DMS79 treated with DMSO at 0.1 percent for 48 hours (cell line): ENCODE measurements around the gene MEGF10.

ENCODE experiments used
- DNase-seq: peaks from one replicate; lab custom pipeline; 2025; lab: John Stamatoyannopoulos, UW

The MEGF10 gene

GRCh38 chr5:127369796-127370195 lies 79.2 kb downstream of the MEGF10 start:
- DNase-seq: no peak

- DNase-seq: no peak
These were observed 80.0 kb downstream of the MEGF10 start for GRCh38 chr5:127370631-127371030.

GRCh38 chr5:127373858-127374491 lies 83.4 kb downstream of the MEGF10 start:
- DNase-seq: no peak

GRCh38 chr5:127375124-127375523 lies 84.5 kb downstream of the MEGF10 start:
- no peak for DNase-seq

- DNase-seq: no peak
These were observed 85.0 kb downstream of the MEGF10 start for GRCh38 chr5:127375544-127376091.

- no peak for DNase-seq
These were observed 87.1 kb downstream of the MEGF10 start for GRCh38 chr5:127377651-127378050.

- DNase-seq: no peak
These were observed 95.3 kb downstream of the MEGF10 start for GRCh38 chr5:127385936-127386335.

- no peak for DNase-seq
These were observed 96.0 kb downstream of the MEGF10 start for GRCh38 chr5:127386557-127386956.

- DNase-seq: no peak
These were observed 99.0 kb downstream of the MEGF10 start for GRCh38 chr5:127389601-127390000.

- DNase-seq: no peak
These were observed 102.2 kb downstream of the MEGF10 start for GRCh38 chr5:127392762-127393161.

GRCh38 chr5:127396490-127397155 lies 106.0 kb downstream of the MEGF10 start:
- DNase-seq: no peak

- DNase-seq: no peak
These were observed 107.9 kb downstream of the MEGF10 start for GRCh38 chr5:127398508-127398907.

GRCh38 chr5:127399068-127399467 lies 108.5 kb downstream of the MEGF10 start:
- no peak for DNase-seq

GRCh38 chr5:127400539-127400938 lies 109.9 kb downstream of the MEGF10 start:
- DNase-seq: no peak

GRCh38 chr5:127400946-127401670 lies 110.5 kb downstream of the MEGF10 start:
- no peak for DNase-seq

- DNase-seq: no peak
These were observed 111.8 kb downstream of the MEGF10 start for GRCh38 chr5:127402361-127402760.

GRCh38 chr5:127404190-127404589 lies 113.6 kb downstream of the MEGF10 start:
- DNase-seq: no peak

GRCh38 chr5:127406326-127407121 lies 115.9 kb downstream of the MEGF10 start:
- no peak for DNase-seq

- no peak for DNase-seq
These were observed 118.8 kb downstream of the MEGF10 start for GRCh38 chr5:127409246-127409917.

- no peak for DNase-seq
These were observed 119.5 kb downstream of the MEGF10 start for GRCh38 chr5:127409921-127410675.

- DNase-seq: no peak
These were observed 120.4 kb downstream of the MEGF10 start for GRCh38 chr5:127410959-127411358.
